Kidney (tissue), 14 donors: ENCODE data around the gene ALDH4A1. TPM values are rescaled to one million over a fixed set of nuclear protein-coding genes. Genes with fewer than 3 reads are reported as not detected.

Experiments
- DNase-seq, 5 donors: peaks; one replicate each; pipeline ENCODE4 v3.0.0-alpha.2; 2013 to 2020
- FAIRE-seq: peaks from 2 replicates; lab custom pipeline; 2012; peaks lifted over from hg19 to GRCh38; lab: Jason Lieb, UNC
- H3K27ac ChIP-seq, 2 donors: one replicate each; pipeline ENCODE4 v1.7.0; 2013; ENCODE audit warnings: low read depth in 2 of 2, low read length in 2 of 2, inconsistent platforms in 1 of 2
- H3K27me3 ChIP-seq: one replicate; pipeline ENCODE4 v1.7.1; 2013; ENCODE audit warnings: low read length, inconsistent platforms; ENCODE audit not compliant: control insufficient read depth, insufficient read depth
- H3K36me3 ChIP-seq, 3 donors: one replicate each; pipeline versions ENCODE4 v1.7.0 to v1.7.1; 2013; ENCODE audit warnings: low read length in 3 of 3, control low read depth in 1 of 3, inconsistent platforms in 1 of 3; ENCODE audit not compliant: insufficient read depth in 3 of 3, control insufficient read depth in 2 of 3
- H3K4me1 ChIP-seq, 3 donors: one replicate each; pipeline versions ENCODE4 v1.7.0 to v1.7.1; 2013; ENCODE audit warnings: low read length in 3 of 3, inconsistent platforms in 1 of 3, low read depth in 1 of 3; ENCODE audit not compliant: control insufficient read depth in 2 of 3, insufficient read depth in 2 of 3
- H3K4me3 ChIP-seq, 3 donors: one replicate each; pipeline versions ENCODE4 v1.7.0 to v1.8.1; 2013; ENCODE audit warnings: low read length in 3 of 3, control low read depth in 1 of 3, inconsistent platforms in 1 of 3
- H3K9ac ChIP-seq, 3 donors: one replicate each; pipeline versions ENCODE4 v1.7.0 to v1.7.1; 2013; ENCODE audit warnings: low read length in 3 of 3, control low read depth in 1 of 3, inconsistent platforms in 1 of 3
- H3K9me3 ChIP-seq, 3 donors: one replicate each; pipeline versions ENCODE4 v1.7.0 to v1.7.1; 2013; ENCODE audit warnings: low read length in 3 of 3, control low read depth in 1 of 3, inconsistent platforms in 1 of 3; ENCODE audit not compliant: control insufficient read depth in 2 of 3, insufficient read depth in 1 of 3
- intact Hi-C: fragments of 100-400 bp; cut with DNase I; formaldehyde crosslinking; loops from one replicate; pipeline ENCODE4 v1.11.1; 2022
- polyA plus RNA-seq: library from polyadenylated mRNA; stranded (reverse); fragments of 350-450 nt; fragmentation: Illumina TruSeq; extraction: RNeasy Lipid Tissue Mini Kit (QIAGEN cat#74804); gene quantifications from one replicate; pipeline ENCODE4 v1.2.3, GENCODE V29; 2014; ENCODE audit warnings: low read depth, low replicate concordance; ENCODE audit not compliant: insufficient read depth
- total RNA-seq: library from RNA; stranded (reverse); fragmentation: NEBNext Ultra II Directional; extraction: Animal tissue kit (Norgen Biotek cat#: 25700); gene quantifications from one replicate; pipeline ENCODE4 v1.2.1, GENCODE V29; 2021
- TF ChIP-seq, protein P1 (sequence below): IDR thresholded peaks from 3 replicates; pipeline ENCODE4 v1.5.1; 2012; ENCODE audit warnings: mild to moderate bottlenecking, moderate library complexity, borderline replicate concordance; ENCODE audit not compliant: insufficient read depth; ENCODE audit errors: extremely low read depth
- donor health status: control.
- donor health status: control.
- donor health status: control.
- donor health status: control.
- donor health status: control.
- donor health status: DM: yes; HTN: yes; CAD: no.
- donor health status: Normal renal cell carcinoma (clear cell type).

The ALDH4A1 gene
- total and polyA plus RNA-seq, 2 donors from 2014 or later: 49.3 to 352 TPM

GRCh38 chr1:18883636-18884418 lies 18.5 kb downstream of the ALDH4A1 start:
- Histone ChIP-seq H3K4me3 (no peak overlapping the region), H3K27ac (peak overlapping the region in 1 of 2 donors; percentile 18), H3K27me3 (no peaks in the 10 kb centered on the region), H3K9me3 (no peaks in the 10 kb centered on the region), H3K4me1 (peaks cover 0 to 50% (median 38%) of the 10 kb centered on the region in 3 donors), H3K36me3 (peaks cover 4 to 48% (median 18%) of the 10 kb centered on the region in 3 donors), H3K9ac (no peak overlapping the region)
- TF ChIP-seq, protein P1, sequence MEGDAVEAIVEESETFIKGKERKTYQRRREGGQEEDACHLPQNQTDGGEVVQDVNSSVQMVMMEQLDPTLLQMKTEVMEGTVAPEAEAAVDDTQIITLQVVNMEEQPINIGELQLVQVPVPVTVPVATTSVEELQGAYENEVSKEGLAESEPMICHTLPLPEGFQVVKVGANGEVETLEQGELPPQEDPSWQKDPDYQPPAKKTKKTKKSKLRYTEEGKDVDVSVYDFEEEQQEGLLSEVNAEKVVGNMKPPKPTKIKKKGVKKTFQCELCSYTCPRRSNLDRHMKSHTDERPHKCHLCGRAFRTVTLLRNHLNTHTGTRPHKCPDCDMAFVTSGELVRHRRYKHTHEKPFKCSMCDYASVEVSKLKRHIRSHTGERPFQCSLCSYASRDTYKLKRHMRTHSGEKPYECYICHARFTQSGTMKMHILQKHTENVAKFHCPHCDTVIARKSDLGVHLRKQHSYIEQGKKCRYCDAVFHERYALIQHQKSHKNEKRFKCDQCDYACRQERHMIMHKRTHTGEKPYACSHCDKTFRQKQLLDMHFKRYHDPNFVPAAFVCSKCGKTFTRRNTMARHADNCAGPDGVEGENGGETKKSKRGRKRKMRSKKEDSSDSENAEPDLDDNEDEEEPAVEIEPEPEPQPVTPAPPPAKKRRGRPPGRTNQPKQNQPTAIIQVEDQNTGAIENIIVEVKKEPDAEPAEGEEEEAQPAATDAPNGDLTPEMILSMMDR: peak; percentile 83
- FAIRE-seq (no peak), DNase-seq (peak in 4 of 5 donors; percentile 66 to 78 (median 77))
- intact Hi-C loops: no loop called here

DNA sequence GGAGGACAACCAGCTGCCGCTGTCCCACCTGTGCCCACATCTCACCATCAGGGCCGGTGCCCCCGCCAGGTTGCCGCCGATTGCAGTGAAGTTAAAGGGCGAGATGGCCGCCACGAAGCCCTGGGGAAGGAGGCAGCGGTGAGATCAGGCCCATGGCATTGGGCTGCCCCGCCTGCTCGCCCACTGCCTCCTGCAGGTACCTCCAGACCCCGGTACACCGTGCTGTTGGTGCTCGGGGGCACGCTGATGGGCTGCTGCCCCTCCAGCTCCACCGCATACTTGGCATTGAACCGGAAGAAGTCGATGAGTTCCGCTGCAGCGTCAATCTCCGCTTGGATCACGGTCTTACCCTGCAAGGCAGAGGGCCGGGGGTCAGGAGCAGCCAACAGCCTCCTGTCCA lies 19.3 kb downstream of the ALDH4A1 start:
- Histone ChIP-seq H3K9ac (no peak overlapping the region), H3K27ac (peak overlapping the region; percentile 2 to 17), H3K27me3 (no peaks in the 10 kb centered on the region), H3K9me3 (no peaks in the 10 kb centered on the region), H3K4me1 (peaks cover 0 to 44% (median 38%) of the 10 kb centered on the region in 3 donors), H3K36me3 (peaks cover 4 to 46% (median 23%) of the 10 kb centered on the region in 3 donors), H3K4me3 (no peak overlapping the region)
- DNase-seq (no peak), FAIRE-seq (no peak)
- TF ChIP-seq, protein P1: no peak
- intact Hi-C loops: no loop called here

DNA sequence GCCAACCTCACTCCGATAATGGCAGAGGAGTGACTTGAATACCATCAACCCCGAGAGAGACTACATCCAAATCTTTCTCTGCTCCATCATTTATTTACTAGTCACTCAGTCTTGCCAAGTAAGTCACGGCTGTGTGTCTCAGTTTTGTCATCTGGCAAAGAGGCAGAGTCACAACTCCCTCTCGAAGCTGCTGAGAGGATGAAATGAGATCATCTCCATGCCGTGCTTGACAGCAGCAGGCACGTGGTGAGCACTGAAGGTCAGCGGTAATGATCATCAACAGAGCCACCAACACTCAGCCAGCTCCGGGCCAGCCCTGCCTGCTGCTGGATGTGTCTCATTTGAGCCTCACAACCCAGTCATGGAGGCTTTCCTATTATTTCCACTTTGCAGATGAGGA lies 19.9 kb downstream of the ALDH4A1 start:
- H3K9ac ChIP-seq: peak overlapping the region in 1 of 3 donors; percentile 34
- no peaks in the 10 kb centered on the region for H3K9me3 ChIP-seq
- intact Hi-C loops: no loop called here
- FAIRE-seq (no peak), DNase-seq (no peak)
- TF ChIP-seq, protein P1: no peak
- H3K4me3 ChIP-seq: no peak overlapping the region
- peaks cover 4 to 41% (median 23%) of the 10 kb centered on the region in 3 donors for H3K36me3 ChIP-seq
- H3K27me3 ChIP-seq: no peaks in the 10 kb centered on the region
- peak overlapping the region in 1 of 2 donors; percentile 22 for H3K27ac ChIP-seq
- peaks cover 0 to 41% (median 33%) of the 10 kb centered on the region in 3 donors for H3K4me1 ChIP-seq
